Endothelial cell of hepatic sinusoid (primary cell): ENCODE measurements around the gene MEGF11.

Experiments
- in situ Hi-C: cut with HindIII; loops from 2 replicates; pipeline ENCODE4 v1.10.0; 2017; ENCODE audit warnings: low sequenced_read_pairs

MEGF11 gene

DNA sequence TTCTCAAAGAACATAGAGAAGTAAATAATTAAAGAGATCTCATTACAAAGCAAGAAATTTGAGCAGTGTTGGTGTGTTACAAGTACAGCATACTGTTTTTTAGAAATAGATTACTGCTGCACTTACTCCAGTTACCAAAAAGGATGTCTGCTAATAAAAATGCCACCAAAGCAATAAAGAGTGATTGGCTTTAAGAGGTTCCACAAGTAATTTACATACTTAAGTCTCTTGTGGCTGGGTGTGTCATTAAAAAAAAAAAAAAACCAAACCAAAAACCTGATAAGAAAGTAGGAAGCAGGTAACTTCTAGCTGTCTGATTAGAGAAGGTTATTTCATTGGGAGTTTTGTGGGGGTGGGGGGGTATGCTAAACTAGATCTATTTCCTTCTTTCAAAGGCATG is 369.0 kb downstream of the MEGF11 start:
- in situ Hi-C loops = no loop called here

DNA sequence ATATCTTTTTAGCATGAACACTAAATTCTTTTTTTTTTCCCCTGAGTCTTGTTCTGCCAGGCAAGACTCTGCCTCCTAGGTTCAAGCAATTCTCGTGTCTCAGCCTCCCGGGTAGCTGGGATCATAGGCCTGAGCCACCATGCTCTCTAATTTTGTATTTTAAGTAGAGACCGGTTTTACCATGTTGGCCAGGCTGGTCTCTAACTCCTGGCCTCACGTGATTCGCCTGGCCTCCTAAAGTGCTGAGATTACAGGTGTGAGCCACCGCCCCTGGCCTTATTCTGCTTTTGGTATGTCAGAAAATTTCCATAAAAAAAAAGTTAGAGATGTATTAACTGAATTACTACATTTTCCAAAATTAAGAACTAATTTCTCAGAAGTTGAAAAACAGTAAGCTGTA is 370.0 kb downstream of the MEGF11 start:
- in situ Hi-C loops = no loop called here

DNA sequence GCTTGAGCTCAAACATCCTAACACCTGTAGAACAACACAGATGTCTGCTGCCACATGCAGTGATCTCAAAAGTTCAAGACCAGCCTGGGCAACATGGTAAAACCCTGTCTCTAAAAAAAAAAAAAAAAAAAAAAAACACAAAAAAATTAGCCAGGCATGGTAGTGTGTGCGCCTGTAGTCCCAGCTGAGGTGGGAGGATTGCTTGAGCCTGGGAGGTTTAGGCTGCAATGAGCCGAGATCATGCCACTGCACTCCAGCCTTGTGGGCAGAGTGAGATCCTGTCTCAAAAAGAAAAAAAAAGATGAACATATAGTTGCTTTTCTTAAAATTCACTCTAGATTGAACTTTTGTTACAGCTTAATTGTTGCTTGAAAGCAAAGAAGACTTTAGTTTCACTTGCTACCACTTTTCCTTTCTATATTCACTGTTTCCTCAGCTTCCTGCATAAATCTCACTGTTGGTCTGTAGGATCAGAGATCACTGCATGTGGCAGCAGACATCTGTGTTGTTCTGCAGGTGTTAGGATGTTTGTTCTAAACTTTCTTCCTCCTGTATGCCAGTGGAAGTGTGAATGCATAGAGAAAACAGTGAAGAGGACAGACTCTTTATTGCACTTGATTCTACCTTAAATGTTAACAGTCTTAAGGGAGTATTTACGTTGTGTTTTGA is 371.6 kb downstream of the MEGF11 start:
- in situ Hi-C loops = no loop called here

DNA sequence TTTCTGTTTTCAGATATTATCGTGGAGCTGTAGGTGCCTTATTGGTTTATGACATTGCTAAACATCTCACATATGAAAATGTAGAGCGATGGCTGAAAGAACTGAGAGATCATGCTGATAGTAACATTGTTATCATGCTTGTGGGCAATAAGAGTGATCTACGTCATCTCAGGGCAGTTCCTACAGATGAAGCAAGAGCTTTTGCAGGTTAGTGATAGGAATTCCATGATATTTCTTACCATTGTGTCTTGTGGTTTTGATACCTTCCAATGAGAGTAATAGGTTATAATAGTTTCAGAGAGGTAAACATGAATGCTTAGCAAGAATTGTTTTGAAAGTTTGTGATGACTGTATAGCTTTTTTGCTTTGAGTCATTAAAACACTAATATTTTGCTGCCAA is 375.8 kb downstream of the MEGF11 start:
- in situ Hi-C loops = no loop called here

DNA sequence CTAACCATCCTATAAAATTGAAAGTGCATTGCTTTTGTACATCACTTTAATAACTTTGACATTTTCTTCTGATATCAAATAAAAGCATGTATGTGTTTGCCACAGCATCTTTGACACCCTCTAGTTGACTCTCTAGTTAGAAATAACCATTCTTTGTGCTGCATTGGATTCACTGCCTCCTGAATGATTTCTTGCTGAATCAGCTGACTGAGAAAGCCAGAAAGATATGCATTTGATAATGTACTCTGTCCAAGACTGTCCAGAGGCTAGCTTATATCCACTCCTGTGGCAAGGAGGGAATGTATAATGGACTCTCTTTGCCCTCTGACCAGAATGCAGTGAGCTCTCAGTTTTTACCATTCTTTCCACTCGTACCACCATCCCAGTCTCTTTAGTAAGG is 378.1 kb downstream of the MEGF11 start:
- in situ Hi-C loops = no loop called here

DNA sequence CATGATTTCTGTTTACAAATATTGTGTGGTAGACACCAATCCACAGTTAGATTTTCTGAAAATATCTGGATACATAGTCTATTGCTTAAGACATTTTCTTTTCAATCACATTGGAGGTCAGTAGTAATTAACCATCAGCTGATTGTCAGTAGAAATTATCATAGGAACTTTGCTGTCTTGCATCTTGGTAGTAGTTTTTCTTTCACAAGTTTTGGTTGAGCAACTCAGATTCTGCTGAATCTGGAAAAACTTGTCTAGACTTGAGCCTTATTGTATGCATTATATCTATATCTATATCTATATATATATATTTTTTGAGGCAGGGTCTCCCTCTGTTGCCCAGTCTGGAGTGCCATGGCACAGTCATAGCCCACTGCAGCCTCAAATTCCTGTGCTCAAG is 380.3 kb downstream of the MEGF11 start:
- in situ Hi-C loops = loop anchor here (25.0 kb wide), 1 partner anchor 236 kb away; no protein-coding TSS in a partner anchor

DNA sequence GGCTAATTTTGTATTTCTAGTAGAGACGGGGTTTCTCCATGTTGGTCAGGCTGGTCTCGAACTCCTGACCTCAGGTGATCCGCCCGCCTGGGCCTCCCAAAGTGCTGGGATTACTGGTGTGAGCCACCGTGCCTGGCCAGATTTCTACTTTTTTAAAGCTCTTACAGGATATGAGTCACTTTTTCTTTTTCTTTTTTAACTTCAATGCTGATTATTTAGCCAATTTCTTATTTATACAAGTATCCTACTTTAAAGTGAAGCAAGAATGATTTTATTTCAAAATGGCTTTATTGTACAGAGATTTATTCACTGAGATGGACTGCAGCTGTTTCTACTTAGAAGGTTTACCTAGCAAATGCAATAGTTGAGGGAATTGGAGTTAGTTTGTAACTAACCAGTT is 381.0 kb downstream of the MEGF11 start:
- in situ Hi-C loops = loop anchor here (25.0 kb wide), 1 partner anchor 235 kb away; no protein-coding TSS in a partner anchor

DNA sequence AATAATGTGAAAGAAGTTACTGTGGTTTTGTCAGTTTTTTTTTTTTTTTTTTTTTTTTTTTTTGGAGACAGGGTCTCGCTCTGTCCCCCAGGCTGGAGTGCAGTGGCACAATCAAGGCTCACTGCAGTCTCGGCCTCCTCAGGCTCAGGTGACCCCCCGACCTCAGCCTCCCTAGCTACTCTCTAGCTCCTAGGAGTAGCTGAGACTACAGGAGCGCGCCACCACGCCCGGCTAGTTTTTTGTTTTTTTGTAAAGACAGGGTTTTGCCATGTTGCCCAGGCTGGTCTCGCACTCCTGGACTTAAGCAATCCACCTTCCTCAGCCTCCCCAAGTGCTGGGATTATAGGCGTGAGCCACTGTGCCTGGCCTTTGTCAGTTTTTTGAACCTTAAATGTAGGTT is 381.7 kb downstream of the MEGF11 start:
- in situ Hi-C loops = loop anchor here (25.0 kb wide), 1 partner anchor 235 kb away; no protein-coding TSS in a partner anchor

DNA sequence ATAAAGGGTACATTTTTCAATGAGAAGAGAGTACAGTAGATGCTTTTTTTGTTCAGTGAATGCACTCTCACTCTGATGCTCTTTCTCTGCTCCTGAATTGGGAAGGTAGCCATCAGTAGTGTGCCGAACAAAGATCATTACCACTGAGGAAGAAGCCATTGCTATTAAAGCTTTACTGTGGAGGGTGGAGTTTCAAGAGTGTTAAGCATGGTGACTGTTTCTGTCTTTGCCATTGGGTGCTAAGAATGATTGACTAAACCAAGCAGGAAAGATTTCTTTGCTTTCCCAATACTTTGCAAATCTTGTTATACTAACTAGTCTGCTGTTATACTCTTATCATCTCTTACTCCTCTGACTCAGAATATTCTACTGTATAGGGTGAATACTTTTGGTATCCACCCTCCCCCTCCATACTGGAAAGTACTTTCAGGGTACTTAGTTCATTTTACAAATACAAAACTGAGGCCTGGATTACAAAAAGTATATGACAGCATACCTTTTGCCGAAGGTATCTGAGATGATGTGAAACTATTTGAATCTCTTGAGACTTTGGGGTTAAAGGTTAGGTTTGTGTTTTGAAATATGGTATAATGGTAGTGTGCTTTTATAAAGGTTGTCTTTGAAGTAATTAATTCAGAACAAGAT is 382.5 kb downstream of the MEGF11 start:
- in situ Hi-C loops = loop anchor here (25.0 kb wide), 1 partner anchor 234 kb away; no protein-coding TSS in a partner anchor

DNA sequence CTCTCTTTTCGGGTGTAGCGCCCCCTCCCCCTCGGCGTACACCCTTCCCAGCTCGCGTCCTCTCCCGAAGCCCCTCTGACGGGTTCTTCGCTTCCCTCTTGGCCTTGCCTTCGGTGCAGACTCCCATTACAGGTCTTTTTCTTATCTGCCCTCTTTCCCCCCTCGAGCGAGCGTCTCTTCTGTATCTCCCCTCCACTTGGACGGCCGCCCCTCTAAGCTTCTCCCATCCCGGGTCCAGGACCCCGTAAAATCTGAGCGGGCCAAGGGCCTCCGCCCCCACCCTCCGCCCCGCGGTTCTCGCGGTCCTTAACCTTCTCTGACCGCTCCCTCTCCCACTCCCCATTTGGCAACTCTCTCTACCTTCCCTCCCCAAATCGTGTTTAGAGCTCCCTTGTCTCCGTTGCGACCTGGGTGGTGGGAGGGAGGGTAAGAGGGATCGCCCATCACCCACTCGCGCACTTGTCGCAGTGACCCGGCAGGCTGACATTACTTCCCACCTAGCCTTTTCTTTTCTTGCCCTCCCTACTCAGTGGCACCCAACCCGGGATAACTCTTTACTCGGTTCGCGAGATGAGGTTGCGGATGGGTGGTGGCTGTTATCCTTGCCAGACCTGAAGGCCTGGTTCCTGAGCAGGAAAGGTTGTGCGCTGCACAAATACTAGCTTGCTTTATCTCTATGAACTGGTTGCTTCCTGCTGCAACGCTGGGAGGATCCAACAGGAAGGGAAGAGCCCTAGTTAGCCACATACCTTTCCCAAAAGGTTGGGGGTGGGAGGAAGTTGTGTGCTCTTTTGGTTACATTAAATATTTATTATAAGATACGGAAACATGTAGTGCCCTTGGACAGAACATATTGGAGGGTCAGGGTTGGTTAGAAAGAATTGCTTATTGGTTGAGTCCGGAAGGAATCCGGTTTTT is 383.3 kb downstream of the MEGF11 start:
- in situ Hi-C loops = loop anchor here (25.0 kb wide), 1 partner anchor 233 kb away; no protein-coding TSS in a partner anchor

DNA sequence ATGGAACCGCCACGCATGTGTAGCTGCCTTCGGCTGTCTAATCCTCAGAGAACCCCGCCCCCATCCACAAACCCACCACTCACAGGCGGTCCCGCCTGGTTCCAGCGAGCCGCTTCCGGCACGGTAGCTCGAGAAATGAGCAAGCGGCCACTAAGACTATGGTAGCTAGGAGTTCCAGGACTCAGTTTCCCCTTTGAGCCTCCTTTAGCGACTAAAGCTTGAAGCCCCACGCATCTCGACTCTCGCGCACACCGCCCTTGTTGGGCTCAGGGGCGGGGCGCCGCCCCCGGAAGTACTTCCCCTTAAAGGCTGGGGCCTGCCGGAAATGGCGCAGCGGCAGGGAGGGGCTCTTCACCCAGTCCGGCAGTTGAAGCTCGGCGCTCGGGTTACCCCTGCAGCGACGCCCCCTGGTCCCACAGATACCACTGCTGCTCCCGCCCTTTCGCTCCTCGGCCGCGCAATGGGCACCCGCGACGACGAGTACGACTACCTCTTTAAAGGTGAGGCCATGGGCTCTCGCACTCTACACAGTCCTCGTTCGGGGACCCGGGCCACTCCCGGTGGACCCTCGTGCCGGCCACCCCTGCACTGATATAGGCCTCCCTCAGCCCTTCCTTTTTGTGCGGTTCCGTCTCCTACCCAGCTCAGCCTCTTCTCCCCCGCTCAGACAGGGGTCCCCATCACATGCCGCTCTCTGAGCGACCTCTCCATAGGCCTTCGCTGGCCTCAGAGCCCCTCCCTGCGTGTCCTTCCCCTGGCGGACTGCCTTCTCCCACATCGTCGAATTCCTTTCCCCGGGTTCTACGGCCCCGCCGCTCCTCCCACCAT is 384.2 kb downstream of the MEGF11 start, which contains the start of gene RAB11A:
TSS of gene RAB11A (plus strand) at position 366 of the 828 bp plus-strand sequence. CDS start at position 461, 95 bp downstream.
- in situ Hi-C loops = loop anchor here (25.0 kb wide), 1 partner anchor 232 kb away; no protein-coding TSS in a partner anchor

DNA sequence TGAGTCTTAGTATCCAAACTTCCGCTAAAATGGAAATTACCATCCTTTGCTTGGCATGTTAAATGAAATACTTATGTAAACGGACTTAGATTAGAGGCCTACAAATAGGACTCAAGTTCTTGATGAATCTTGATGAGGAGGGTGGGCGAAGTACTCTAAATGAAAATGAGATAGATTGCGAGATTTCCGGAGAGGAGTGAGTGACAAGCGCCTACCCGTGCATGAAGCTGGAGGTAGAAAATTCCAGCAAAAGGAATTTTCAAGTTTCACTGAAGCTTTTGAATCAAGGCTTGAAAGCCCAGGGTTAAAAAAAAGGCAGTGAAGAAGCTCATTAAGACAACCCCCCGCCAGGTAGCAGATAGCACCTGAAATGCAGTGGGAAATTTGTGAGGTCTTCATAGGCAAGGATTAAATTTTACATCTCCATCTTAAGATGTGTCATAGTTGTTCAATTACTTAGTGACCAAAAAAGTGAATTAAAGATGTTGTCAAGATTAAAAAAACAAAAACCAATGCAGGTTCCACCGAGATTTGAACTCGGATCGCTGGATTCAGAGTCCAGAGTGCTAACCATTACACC is 384.9 kb downstream of the MEGF11 start:
- in situ Hi-C loops = loop anchor here (25.0 kb wide), 1 partner anchor 231 kb away; no protein-coding TSS in a partner anchor

DNA sequence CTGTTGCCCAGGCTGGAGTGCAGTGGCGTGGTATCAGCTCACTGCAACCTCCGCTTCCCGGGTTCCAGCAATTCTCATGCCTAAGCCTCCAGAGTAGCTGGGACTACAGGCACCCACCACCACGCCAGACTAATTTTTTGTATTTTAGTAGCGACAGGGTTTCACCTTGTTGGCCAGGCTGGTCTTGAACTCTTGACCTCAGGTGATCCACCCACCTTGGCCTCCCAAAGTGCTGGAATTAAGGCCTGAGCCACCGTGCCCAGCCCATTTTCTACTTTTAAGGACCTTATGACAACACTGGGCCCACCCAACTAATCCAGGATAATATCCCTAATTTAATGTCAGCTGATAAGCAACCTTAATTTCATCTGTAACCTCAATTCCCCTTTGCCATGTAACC is 385.6 kb downstream of the MEGF11 start:
- in situ Hi-C loops = loop anchor here (25.0 kb wide), 1 partner anchor 231 kb away; no protein-coding TSS in a partner anchor

DNA sequence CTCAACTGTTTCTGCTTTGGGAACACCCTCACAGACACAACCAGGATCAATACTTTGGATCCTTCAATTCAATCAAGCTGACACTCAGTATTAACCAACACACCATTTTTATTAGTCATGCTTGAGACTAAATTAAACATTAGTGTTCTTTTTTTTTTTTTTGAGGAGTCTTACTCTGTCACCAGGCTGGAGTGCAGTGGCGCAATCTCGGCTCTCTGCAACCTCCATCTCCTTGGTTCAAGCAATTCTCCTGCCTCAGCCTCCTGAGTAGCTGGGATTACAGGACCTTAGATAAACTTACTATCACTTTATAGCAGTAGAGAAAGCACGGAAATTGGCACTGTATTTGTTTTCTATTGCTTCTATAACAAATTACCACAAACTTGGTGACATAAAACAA is 386.3 kb downstream of the MEGF11 start:
- in situ Hi-C loops = loop anchor here (25.0 kb wide), 1 partner anchor 230 kb away; no protein-coding TSS in a partner anchor

DNA sequence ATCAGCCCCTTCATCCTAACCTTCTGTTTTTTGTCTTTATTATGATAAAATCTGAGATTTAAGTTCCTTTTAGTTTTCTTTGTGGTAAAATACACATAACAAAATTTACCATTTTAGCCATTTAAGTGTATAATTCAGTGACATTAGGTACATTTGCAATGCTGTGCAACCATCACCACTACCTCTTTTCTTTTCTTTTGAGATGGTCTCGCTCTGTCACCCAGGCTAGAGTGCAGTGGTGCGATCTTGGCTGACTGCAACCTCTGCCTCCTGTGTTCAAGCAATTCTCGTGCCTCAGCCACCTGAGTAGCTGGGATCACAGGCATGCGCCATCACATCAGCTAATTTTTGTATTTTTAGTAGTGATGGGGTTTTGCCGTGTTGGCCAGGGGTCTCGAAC is 390.4 kb downstream of the MEGF11 start:
- in situ Hi-C loops = loop anchor here (25.0 kb wide), 1 partner anchor 226 kb away; no protein-coding TSS in a partner anchor

DNA sequence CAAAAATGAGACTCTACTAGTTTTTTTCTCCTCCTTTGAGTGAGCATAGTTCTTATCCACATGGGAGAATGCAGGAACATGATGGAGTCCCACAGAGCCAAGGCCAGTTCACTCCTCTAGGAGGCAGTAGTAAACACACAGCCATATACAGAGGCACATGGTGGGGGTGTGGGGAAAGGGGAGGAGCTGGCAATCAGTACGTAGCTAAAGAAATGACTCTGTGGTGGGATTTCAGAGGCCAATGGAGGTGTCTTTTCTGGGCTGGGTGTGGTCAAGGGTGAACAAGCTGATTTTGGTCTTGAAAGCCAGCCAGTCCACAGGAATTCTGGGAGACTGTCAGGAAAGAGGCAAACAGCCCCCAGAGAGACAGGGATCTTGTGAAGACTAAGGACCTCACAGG is 390.9 kb downstream of the MEGF11 start:
- in situ Hi-C loops = loop anchor here (25.0 kb wide), 1 partner anchor 225 kb away; no protein-coding TSS in a partner anchor

DNA sequence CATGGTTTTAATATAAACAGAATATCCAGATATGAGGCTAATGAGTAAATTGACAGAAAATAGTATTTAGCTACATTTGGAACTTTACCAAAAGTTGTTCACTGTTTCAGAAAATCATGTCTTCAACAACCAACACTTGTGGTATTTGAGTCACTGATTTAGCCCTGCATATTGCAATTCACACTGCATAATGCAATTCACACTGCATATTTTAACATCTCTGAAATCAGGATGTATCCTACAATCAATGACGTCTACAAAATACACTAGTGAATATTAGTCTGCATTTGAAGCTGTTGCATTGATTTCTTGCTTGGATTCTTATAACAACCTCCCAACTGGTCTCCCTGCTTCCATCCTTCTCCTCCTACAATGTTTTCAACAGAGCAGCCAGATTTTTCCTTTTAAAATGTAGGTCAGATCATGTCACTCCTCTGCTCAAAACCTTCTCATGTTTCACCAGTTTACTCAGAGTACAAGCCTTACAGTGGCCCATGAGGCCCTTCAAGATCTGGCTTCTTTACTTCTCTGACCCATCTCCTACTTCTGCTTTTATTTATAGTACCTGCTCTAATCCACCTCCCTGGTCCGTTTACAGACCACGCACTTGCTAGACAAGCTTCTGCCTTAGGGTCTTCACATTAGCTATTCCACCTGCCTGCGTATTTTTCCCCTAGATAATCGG is 395.7 kb downstream of the MEGF11 start:
- in situ Hi-C loops = loop anchor here (25.0 kb wide), 1 partner anchor 221 kb away; no protein-coding TSS in a partner anchor

DNA sequence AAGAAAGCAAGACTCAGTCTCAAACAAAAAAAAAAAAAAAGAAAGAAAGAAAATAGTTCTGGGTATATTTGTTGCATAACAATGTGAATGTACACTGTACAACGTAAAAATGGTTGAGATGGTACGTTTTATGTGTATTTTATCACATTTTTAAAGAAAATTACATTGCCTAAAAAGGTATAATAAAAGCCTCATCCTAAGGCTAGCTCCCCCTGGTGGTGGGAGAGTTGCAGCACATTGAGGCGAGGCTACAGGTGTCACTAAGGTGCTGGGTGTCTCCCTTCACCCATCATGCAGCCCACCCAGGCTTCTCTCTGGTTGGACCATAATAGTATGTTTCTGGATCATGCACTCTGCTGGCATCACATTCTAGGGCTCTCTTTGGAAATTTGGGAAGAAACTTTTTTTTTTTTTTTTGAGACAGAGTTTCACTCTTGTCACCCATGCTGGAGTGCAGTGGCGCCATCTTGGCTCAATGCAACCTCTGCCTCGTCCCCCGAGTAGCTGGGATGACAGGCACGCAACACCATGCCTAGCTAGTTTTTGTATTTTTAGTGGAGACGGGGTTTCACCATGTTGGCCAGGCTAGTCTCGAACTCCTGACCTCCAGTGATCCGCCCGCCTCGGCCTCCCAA is 396.6 kb downstream of the MEGF11 start:
- in situ Hi-C loops = loop anchor here (25.0 kb wide), 1 partner anchor 220 kb away; no protein-coding TSS in a partner anchor
